ENCODE results near the gene RNF10.

GRCh38 chr12:120497524-120498150 is 36.5 kb upstream of the RNF10 start:
- TF ChIP-seq POLR2AphosphoS5 (IDR thresholded peaks at IDR 0.05; ENCODE audit: low read depth) (no peak), CTCF (IDR thresholded peaks at IDR 0.05; ENCODE audit: insufficient read depth, low read length) (no peak), REST (IDR thresholded peaks at IDR 0.05; ENCODE audit: insufficient replicate concordance, low read depth) (no peak)

Measured in HL-60 (cell line).